Measurements from ENCODE around the gene MPZL2.
A peak's percentile ranks its signal among the peaks of the same experiment; 100 is the strongest.

Gene MPZL2

GRCh38 chr11:118259138-118259537 lies 5.0 kb downstream of the MPZL2 start:
- no peak for DNase-seq (ENCODE audit: low read depth)
- no peak for TF ChIP-seq CTCF (IDR thresholded peaks at IDR 0.05; ENCODE audit: low read length, missing control alignments)
- no peak overlapping the region for H3K4me3 ChIP-seq (replicated peaks; ENCODE audit: low read depth, low read length)

- no peak overlapping the region for H3K4me3 ChIP-seq (replicated peaks; ENCODE audit: low read depth, low read length)
- peak; percentile 26 for TF ChIP-seq CTCF (IDR thresholded peaks at IDR 0.05; ENCODE audit: low read length, missing control alignments)
- no peak for DNase-seq (ENCODE audit: low read depth)
Observed at GRCh38 chr11:118258410-118258809, 5.7 kb downstream of the MPZL2 start.

DNA sequence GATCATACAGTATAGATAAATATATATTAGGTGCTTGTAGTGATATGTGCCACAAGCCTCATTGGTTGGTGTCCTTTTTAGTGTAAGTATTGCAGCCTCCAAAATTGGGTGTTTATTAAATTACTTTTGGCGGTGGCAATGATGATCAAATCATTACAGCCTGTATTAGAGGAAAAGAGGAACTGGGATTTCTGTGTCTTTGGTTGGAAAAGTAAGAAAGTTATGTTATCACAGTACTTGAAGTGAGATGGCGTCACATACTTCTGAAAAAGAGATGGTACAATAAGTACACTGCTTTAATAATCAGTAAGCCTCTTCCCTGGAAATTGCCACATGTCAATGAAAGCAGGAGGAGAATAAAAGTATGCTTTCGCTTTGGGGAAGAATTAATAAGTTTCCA lies 11.4 kb downstream of the MPZL2 start:
- no peak for DNase-seq (ENCODE audit: low read depth)
- TF ChIP-seq CTCF (IDR thresholded peaks at IDR 0.05; ENCODE audit: low read length, missing control alignments): no peak

DNA sequence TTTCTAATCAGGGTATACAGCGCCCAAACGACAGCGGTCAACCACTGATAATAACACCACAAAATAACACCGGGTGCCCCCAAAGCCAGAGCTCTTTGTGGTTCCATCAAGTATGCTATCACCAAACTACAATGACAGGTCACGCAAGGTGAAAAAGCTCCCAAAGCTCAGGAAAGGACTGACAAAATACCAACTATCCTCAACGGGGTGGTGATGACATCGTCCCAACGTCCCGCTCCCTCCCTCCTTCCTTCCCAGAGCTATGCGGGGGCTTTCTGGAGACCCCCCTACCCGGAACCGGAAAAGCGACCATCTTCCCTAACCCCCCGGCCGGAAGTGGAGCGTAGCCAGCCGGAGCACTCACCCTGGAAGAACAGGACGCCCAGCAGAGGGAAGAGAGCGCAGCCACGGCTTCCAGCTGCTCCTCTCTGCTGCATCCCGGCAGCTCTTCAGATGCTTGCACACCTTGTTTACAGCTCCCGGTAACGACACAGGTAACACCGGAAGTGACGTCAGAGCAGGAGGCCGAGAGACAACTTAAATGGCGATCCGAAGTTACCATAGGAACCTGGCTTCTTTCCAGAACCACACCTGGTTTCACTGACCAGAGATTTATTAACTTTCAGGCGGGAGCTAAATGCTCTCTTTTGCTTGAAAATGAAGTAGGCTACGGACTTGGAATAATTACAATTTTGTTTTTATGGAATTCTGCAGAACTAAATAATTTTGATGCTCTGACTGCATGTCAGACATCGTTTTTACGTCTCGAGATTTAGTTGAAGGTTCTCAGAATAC lies 12.0 kb downstream of the MPZL2 start, which contains the start of gene MPZL3:
Gene MPZL3, minus strand, starts transcription at position 508 of the 795 bp plus-strand sequence. Its CDS starts 71 bp downstream, at position 437.
- peak; percentile 74 for DNase-seq (ENCODE audit: low read depth)
- H3K4me3 ChIP-seq (replicated peaks; ENCODE audit: low read depth, low read length): peak within 1 kb of the TSS; percentile 88
- TF ChIP-seq CTCF (IDR thresholded peaks at IDR 0.05; ENCODE audit: low read length, missing control alignments): no peak

More for the DNA sequence above, 11.4 kb downstream of the MPZL2 start:
- H3K4me3 ChIP-seq (replicated peaks; ENCODE audit: low read depth, low read length): peak overlapping the region; percentile 88

GRCh38 chr11:118247041-118247440 lies 17.1 kb downstream of the MPZL2 start:
- no peak for DNase-seq (ENCODE audit: low read depth)
- TF ChIP-seq CTCF (IDR thresholded peaks at IDR 0.05; ENCODE audit: low read length, missing control alignments): no peak
- H3K4me3 ChIP-seq (replicated peaks; ENCODE audit: low read depth, low read length): no peak overlapping the region

GRCh38 chr11:118245936-118246562 lies 18.0 kb downstream of the MPZL2 start:
- no peak for TF ChIP-seq CTCF (IDR thresholded peaks at IDR 0.05; ENCODE audit: low read length, missing control alignments)
- DNase-seq (ENCODE audit: low read depth): no peak
- H3K4me3 ChIP-seq (replicated peaks; ENCODE audit: low read depth, low read length): no peak overlapping the region

Data from fibroblast of pulmonary artery (primary cell).